Uterus (tissue), 4 donors: ENCODE measurements around the gene ZNF319. TPM values are rescaled to one million over a fixed set of nuclear protein-coding genes. Genes with fewer than 3 reads are reported as not detected.

Experiments
- DNase-seq, 2 donors: peaks; one replicate each; pipeline ENCODE4 v3.0.0-alpha.2; 2019 to 2020
- H3K27ac ChIP-seq, 2 donors: fragments of 200-600 bp; sonication (generic); 1 replicate in 1 of 2; 2 replicates in 1 of 2; pipeline ENCODE4 v1.5.1; 2016 to 2018
- H3K27me3 ChIP-seq, 2 donors: fragments of 200-600 bp; sonication (generic); one replicate each; pipeline ENCODE4 v1.5.1; 2018 to 2019; ENCODE audit warnings: control low read depth in 1 of 2
- H3K36me3 ChIP-seq, 2 donors: fragments of 200-600 bp; sonication (generic); one replicate each; pipeline ENCODE4 v1.5.1; 2019; ENCODE audit warnings: control low read depth in 1 of 2
- H3K4me1 ChIP-seq, 2 donors: fragments of 200-600 bp; sonication (generic); one replicate each; pipeline ENCODE4 v1.5.1; 2018 to 2019; ENCODE audit warnings: control low read depth in 1 of 2
- H3K4me3 ChIP-seq, 2 donors: fragments of 200-600 bp; sonication (generic); 1 replicate in 1 of 2; 2 replicates in 1 of 2; pipeline ENCODE4 v1.5.1; 2018 to 2019; ENCODE audit warnings: mild to moderate bottlenecking in 1 of 2
- H3K9me3 ChIP-seq, 2 donors: fragments of 200-600 bp; sonication (generic); one replicate each; pipeline ENCODE4 v1.5.1; 2019; ENCODE audit warnings: control low read depth in 1 of 2
- CTCF ChIP-seq, 4 experiments: fragments of 200-600 bp in 2 of 4; fragments of 450-650 bp in 2 of 4; sonication (generic) in 2 of 4; IDR thresholded peaks; one replicate each; pipeline ENCODE4 v1.5.1; 2016 to 2019; ENCODE audit warnings: antibody characterized with exemption in 4 of 4, mild to moderate bottlenecking in 2 of 4, moderate library complexity in 1 of 4
- POLR2A ChIP-seq, 2 donors: fragments of 450-650 bp; IDR thresholded peaks; one replicate each; pipeline ENCODE4 v1.6.1; 2016; ENCODE audit warnings: antibody characterized with exemption in 2 of 2, mild to moderate bottlenecking in 1 of 2, moderate library complexity in 1 of 2
- intact Hi-C: fragments of 100-400 bp; cut with DNase I; formaldehyde crosslinking; loops from one replicate; pipeline ENCODE4 v1.15.1; 2023; ENCODE audit warnings: low total_unique reads
- total RNA-seq, 4 donors: library from RNA; depleted of rRNA in 3 of 4; stranded (reverse); fragments of >200 nt in 3 of 4; gene quantifications; one replicate each; pipeline versions ENCODE4 v1.1.0 to v1.2.4, GENCODE V29; 2014 to 2023
- donor health status: DM: yes; HTN: yes; CAD: no.

Gene ZNF319
- total RNA-seq, 4 donors from 2014 or later: 5.4 to 11.5 (median 6.9) TPM

DNA sequence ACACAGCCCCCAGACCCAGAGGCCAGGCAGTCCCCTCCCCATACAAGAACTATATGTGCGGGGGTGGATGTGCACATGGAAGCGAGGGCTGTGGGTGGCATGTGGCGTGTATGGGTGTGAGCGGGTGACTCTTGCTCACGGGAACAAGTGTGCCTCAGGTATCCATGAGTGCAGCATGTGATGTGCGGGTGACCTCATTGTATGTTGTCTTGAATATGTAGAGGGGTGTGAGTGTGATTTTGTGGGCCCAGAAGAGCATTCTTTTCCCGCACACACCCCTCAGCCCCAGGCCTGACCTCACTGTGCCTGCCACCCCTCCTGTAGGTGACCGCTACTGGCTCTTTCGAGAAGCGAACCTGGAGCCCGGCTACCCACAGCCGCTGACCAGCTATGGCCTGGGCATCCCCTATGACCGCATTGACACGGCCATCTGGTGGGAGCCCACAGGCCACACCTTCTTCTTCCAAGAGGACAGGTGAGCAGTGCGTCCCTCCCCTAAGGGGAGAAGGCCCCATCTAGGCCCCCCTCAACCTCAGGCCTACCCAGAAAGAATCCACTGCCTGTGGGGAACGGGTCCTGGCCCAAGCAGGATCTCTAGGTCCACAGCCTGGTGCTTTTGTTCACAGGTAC lies 42.5 kb upstream of the ZNF319 start:
- H3K4me1 ChIP-seq: no peaks in the 10 kb centered on the region
- no peaks in the 10 kb centered on the region for H3K27me3 ChIP-seq
- H3K36me3 ChIP-seq: no peaks in the 10 kb centered on the region
- H3K9me3 ChIP-seq: no peaks in the 10 kb centered on the region
- intact Hi-C loops: no loop called here
- TF ChIP-seq POLR2A (IDR thresholded peaks at IDR 0.05): no peak
- no peak for TF ChIP-seq CTCF (IDR thresholded peaks at IDR 0.05)
- no peak for DNase-seq
- no peak overlapping the region for H3K4me3 ChIP-seq
- no peak overlapping the region for H3K27ac ChIP-seq

GRCh38 chr16:58042001-58042885 lies 41.8 kb upstream of the ZNF319 start:
- no peak for DNase-seq
- no peaks in the 10 kb centered on the region for H3K36me3 ChIP-seq
- intact Hi-C loops: no loop called here

DNA sequence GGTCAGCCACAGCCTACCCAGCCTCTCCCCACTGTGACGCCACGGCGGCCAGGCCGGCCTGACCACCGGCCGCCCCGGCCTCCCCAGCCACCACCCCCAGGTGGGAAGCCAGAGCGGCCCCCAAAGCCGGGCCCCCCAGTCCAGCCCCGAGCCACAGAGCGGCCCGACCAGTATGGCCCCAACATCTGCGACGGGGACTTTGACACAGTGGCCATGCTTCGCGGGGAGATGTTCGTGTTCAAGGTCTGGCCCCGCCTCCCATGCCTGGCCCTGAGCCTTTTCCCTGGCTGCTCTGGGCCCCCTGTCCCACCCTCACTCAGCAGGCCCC lies 41.1 kb upstream of the ZNF319 start:
- intact Hi-C loops: no loop called here
- Histone ChIP-seq H3K27ac (no peak overlapping the region), H3K4me1 (no peaks in the 10 kb centered on the region), H3K27me3 (no peaks in the 10 kb centered on the region), H3K9me3 (no peaks in the 10 kb centered on the region), H3K36me3 (no peaks in the 10 kb centered on the region), H3K4me3 (no peak overlapping the region)
- no peak for DNase-seq
- TF ChIP-seq POLR2A (IDR thresholded peaks at IDR 0.05): no peak
- TF ChIP-seq CTCF (IDR thresholded peaks at IDR 0.05): no peak

More at GRCh38 chr16:58042001-58042885, 41.8 kb upstream of the ZNF319 start:
- no peaks in the 10 kb centered on the region for H3K27me3 ChIP-seq
- H3K4me1 ChIP-seq: no peaks in the 10 kb centered on the region
- no peak overlapping the region for H3K4me3 ChIP-seq
- TF ChIP-seq CTCF (IDR thresholded peaks at IDR 0.05) (no peak), POLR2A (IDR thresholded peaks at IDR 0.05) (no peak)
- H3K9me3 ChIP-seq: no peaks in the 10 kb centered on the region
- no peak overlapping the region for H3K27ac ChIP-seq

- intact Hi-C loops: no loop called here
- no peak for TF ChIP-seq CTCF (IDR thresholded peaks at IDR 0.05)
- no peak for TF ChIP-seq POLR2A (IDR thresholded peaks at IDR 0.05)
- Histone ChIP-seq H3K27me3 (no peaks in the 10 kb centered on the region), H3K27ac (no peak overlapping the region), H3K4me1 (no peaks in the 10 kb centered on the region), H3K4me3 (no peak overlapping the region), H3K36me3 (no peaks in the 10 kb centered on the region), H3K9me3 (no peaks in the 10 kb centered on the region)
- DNase-seq: no peak
Observed at GRCh38 chr16:58040945-58041627, 40.6 kb upstream of the ZNF319 start.

- TF ChIP-seq CTCF (IDR thresholded peaks at IDR 0.05): no peak
- no peak for TF ChIP-seq POLR2A (IDR thresholded peaks at IDR 0.05)
- DNase-seq: no peak
- Histone ChIP-seq H3K4me3 (no peak overlapping the region), H3K9me3 (no peaks in the 10 kb centered on the region), H3K27me3 (no peaks in the 10 kb centered on the region), H3K4me1 (no peaks in the 10 kb centered on the region), H3K27ac (no peak overlapping the region), H3K36me3 (no peaks in the 10 kb centered on the region)
- intact Hi-C loops: no loop called here
Observed at GRCh38 chr16:58040496-58040846, 40.0 kb upstream of the ZNF319 start.
